ENCODE measurements around the gene PPM1L.
"Not testable (repeated sequence)": the region's sequence is repeated elsewhere in the genome, so short reads cannot be mapped to it uniquely, and the experiment has no call there.

The PPM1L gene

DNA sequence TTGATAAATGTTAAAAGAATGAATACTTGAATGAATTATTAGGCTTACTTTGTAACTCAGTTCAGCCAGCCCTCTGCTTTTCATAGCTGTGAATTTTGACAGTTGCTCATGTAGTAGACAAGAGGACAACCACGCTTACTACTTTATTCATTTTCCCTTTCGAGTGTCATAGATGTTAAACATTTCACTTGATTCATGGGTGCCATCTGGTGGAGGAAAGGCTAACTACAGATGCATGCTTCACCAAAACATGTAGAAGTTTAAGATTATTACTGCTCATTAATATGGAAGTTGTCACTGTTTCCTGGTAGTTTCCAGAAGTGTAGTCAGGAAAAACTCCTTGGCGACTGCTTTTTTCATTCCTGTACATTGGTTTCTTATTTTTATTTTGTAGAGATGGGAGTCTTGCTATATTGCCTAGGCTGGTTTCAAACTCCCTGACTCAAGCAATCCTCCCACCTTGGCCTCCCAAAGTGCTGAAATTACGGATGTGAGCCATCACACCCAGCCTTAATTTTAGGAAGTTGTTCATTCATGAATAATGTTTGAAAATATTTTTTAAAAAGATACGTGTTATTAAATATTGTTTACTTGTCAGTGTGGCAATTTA is 186.0 kb downstream of the PPM1L start:
- DNase-seq: peak; percentile 69

DNA sequence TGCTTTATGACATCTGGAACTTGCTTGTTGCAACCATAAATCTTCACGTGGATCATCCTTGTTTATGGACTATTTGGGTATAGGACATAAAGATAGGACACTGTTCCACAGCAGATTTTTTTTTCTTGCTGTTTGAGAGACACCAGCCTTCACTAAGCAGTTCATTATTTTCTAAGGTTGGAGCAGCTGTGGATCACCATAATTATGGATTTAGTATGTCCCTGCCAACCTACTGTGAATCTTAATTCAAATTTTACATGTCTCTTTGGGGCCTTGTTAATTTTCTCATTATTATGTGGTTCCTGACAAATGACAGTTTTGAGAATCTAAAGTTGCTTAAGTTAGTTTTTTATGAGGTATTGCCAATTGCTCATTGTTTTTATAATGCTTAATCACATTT is 188.0 kb downstream of the PPM1L start:
- DNase-seq: no peak

DNA sequence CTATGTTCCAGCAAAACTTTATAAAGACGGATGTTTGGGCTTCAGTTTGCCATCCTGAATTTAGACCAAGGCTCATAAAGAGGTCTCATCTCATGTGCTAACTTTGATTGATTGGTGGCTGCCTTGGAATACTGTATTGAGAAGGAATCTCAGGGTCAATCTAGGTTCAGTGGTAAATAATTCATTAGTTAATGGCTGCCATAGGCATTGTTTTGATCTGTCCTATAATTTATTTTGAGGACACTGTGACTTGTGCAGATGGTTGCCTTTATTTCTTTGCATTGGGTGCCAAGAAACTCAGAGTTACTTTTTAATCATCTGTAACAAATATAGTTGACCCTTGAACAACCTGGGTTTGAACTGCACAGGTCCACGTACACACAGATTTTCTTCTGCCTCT is 189.3 kb downstream of the PPM1L start:
- no peak for DNase-seq

DNA sequence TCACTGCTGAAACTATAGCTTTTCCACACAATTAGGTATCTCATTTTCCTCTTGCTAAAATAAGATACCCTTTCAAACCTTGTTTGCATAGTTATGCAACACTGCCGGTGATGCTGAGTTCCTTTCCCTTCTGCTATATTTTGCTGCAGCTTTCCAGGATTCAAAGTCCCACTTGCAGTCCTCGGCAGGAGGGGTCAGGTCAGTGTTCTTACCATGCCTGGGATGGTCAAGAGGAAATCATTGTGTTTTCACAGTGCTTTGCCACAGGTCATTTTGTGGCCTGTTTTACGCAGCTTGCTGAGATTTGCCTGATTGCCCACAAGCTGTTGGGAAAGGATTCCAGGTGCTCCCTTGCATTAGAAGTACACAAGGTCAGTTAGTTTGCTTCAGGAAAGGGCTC is 192.2 kb downstream of the PPM1L start:
- no peak for DNase-seq

DNA sequence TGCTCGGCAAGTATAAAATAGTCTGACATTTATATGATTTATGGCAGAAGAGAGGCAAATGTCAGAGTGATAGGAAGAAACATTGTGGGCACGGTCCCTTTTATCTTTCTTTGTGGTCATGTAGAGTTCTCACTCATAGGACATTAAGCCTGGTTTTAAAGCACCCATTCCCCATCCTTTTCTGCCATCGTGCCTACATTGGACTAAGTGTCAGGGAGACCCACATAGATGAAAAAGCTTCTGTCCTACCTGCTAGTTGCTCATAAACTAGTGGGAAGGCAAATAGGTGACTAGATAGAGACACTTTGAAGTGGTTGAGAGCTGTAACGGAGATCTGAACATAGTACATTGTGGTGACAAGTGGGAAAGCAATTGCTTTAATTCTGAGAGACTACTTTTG is 193.4 kb downstream of the PPM1L start:
- DNase-seq: no peak

DNA sequence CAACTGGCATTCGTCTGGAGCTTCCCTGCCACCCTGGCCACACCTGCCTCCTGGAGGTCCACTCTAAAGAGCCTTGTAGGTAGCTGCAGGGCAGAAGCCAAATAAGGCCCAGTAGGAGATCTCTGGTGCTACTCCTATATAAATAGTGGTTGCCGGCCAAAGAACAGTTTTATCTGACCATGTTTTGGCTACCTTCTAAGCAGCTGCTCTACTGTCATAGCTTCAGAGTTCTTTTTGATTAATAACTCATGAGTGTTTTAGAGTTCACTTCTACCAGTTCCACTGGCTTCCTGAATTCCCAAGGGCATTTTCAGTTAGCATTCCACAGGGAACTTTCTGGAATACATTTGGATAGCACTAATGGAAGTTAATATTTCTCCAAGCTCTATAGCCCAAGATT is 194.5 kb downstream of the PPM1L start:
- no peak for DNase-seq

DNA sequence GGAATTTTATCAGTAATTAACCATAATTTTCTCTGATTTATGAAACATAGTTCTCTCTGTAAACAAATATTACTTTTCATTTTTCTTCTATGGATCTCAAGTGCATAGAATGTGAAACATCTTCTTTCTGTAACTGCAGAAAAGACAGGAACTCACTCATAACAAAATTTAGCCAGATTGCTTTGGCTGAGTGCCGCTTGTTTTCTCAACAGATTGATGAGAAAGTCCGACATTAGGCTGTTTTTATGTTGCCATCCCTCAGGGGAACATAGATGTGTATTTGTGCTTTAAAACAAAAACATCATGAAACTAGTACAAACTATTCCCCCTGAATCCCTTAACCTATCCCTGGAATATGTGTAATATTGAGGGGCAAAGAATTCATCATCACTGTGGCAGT is 194.9 kb downstream of the PPM1L start:
- no peak for DNase-seq

DNA sequence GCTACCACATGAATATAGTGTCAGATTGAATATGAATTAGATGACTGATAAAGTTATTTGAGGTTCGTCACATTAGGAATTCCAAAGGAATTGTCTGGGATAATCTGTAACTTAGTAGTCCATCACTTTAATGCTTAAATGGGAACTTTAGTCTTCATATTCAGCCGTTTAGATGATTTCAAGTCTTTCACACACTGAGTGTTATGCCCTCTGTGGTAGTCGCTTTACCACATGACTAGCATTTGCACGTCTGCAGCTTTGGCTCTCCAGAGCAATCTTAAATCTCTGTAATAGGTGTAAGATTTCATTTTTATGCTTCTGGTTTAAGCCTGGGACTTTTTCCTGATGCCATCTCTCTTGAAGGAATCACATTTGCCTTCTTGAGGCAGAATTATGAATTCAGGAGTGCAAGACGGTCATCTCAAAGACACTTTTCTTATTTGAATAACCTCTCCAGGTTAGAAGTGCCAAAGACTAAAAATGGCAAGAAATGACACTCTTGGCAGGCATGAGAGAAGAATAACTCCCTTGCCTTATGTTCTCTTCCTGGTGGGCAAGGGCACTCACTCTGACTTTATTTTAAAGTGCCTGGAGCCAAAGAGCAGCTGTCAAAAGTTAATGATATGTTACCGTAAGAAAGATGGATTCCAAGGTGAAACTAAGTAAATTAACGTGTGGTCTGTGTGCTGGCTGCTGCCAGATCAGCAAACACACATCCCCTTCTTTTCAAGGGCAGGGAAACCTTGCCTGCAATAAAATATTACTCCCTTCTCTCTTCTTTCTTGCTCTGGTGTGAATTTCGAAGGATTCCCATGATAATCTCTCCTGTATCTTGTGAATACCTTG is 195.8 kb downstream of the PPM1L start:
- no peak for DNase-seq

DNA sequence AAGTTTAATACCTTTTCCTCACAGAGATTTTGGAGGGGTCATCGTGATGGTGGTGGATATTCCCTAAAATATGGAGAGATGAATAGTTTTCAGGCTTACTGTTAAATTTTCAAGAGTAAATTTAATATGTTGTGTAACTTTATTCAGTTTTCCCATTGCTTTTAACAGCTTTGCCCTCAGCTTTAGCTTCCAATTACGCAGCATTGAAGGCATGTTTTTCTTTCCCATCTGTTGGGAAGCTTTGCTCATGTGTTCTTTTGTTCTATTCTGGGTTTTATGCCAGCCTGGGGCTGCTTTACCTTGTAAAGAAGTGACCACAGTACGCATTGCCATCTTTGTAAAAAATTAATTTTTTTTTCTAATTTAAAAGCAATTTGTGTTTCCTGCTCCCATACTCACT is 197.7 kb downstream of the PPM1L start:
- no peak for DNase-seq

DNA sequence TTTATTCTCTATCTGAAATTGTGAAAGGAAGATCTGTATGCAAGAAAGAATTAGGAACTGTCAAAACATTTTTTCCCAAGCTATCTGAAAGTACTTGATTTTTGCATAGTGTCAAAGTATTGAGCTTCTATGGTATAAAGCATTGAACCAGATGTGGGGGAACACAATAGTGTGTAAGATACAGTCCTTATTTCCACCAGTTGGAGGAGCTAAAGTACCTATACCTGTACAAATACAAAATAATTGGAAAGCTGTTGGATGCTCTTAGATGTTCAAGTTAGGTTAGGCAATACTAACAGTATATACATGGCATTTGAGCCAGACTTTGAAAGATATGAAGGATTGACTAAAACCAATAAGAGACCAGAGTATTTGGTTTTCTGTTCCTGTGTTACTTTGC is 200.8 kb downstream of the PPM1L start:
- DNase-seq: no peak

DNA sequence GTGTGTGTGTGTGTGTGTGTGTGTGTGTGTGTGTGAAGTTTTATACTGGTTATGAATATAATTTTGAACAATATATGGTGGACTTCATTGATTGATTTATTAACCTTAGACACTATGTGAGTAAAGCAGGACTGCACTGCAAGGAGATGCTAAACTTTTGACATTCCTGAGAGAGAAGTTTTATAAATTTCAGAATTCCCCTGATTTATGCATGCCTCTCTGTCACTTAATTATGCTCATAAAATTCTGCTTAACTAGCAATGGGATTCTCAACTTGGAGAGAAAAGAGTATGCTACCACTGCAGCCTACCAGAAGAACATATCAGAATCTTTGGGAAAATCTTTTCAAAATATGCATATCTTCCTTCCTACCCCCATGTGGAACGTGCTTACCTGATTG is 204.5 kb downstream of the PPM1L start:
- no peak for DNase-seq

DNA sequence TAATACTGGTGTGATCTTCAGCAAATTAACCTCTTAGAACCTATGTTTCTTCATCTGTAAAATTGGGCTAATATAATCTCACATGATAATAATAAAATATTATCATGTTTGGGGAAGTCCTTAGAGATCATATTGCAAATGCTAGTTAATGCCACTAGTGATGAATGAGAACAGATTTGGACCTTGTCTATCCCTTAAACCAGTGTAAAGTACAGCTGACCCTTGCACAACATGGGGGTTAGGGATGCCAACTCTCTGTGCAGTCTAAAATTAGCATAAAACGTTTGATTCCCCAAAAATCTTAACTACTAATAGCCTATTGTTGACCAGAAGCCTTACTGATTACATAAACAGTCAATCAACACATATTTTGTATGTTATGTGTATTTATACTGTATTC is 207.9 kb downstream of the PPM1L start:
- DNase-seq: no peak

DNA sequence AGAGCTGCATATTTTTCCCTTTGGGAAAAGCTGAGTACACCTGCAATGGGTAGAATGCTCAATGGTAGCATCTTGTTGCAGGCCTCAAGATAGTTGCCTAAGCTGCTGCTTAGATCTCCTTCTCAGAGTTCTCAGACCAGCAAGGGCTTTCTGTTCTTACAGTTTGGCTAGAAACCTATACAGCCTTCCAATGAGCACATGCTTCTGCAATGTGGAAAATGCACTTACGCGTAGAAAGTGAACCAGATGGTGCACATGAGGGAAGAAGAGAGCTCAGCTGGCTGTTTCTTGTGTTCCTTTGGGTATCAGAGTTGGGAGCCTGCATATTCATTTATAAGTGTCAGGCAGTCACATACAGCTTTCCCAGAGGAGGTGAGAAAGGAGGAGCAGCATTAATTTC is 212.7 kb downstream of the PPM1L start:
- no peak for DNase-seq

DNA sequence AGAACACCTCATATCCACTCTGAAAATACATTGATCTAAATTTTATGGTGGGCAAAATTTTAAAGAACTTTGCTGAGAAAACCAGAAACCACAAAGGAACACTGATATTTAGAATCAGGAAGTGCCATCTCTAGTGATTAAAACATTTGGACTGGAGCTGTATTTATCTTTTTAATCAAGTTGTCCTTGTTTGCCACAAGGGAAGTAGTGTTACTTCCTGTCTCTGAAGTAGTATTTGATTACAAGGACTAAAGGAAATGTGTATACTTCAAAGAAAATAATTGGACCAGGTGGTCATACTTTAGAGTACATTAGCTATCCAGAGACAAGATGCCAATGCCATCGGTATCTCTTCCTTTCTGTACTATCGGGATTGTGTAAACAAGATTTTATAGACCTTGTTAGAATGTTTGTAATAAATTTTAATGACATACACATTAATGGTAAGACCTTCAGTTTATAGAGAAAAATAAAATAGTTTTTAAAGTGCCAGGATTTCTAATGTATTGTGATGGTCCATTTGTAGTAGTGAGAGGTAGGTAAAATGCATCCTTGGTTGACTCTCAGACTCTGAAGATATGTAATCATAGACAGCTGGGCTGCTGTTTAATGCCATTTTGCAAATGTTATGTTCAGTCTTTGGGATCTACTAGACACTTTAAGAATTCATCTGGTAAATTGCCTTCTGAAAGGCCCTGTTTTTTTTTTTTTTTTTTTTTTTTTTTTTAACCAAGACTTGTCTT is 217.2 kb downstream of the PPM1L start:
- DNase-seq: no peak

DNA sequence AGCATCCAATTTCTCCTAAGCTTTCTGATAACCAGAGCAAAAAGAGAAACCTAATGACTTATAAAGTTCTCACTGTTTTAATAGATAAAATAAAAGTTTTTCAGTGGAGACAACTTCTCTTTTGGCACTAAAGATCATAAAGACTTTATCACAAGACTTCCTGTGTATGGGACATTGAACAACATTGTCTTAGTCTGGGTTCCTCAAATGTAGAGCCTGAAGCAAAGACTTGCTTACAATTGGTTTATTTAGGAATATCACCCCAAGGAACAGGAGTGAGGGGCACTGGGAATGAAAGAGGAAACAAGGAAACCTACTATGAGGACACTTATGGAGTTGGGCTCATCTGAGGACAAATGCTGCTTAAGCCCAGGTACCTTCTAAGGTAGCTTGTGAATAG is 221.7 kb downstream of the PPM1L start:
- DNase-seq: no peak

DNA sequence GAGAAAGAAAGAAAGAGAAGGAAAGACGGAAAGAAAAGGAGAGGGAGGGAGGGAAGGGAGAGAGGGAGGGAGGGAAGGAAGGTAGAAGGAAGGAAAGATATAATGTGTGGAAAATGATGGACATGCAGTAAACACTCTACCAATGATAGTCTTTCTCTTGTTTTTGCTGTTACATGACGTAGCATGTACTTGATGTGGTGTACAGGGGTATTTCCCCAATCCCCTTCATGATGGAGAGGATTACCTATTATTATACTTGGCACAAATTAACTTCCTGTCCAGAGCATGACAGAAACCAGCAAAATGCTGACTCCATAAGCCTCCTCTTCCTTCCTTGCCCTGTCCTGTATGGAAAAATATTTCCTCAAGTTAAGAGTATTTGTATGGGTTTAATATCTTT is 224.7 kb downstream of the PPM1L start:
- no peak for DNase-seq

DNA sequence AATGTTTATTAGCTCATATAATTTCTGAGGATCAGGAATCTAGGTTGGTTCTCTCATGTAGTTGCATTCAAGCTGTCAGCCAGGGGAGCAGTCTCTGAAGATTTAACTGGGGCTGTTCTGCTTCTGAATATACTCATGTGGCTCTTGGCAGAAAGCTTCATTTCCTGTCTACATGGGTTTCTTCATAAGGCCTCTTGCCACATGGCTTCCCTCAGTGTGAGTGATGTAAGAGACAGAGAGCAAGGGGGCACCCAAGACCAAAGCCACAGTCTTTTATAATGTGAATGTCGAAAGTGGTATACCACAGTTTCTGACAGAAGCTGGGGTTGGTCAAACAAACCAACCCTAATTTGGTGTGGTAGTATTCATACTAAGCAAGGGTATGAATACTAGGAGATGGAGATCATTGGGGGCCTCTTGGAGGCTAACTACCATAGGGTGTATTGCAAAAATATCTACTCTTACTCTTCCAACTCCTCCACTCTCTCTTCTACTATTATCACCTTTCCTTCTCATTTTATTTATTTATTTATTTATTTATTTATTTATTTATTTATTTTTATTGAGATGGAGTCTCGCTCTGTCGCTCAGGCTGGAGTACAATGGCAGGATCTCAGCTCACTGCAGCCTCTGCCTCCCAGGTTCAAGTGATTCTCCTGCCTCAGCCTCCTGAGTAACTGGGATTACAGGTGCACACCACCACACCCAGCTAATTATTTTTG is 225.3 kb downstream of the PPM1L start:
- DNase-seq: no peak

DNA sequence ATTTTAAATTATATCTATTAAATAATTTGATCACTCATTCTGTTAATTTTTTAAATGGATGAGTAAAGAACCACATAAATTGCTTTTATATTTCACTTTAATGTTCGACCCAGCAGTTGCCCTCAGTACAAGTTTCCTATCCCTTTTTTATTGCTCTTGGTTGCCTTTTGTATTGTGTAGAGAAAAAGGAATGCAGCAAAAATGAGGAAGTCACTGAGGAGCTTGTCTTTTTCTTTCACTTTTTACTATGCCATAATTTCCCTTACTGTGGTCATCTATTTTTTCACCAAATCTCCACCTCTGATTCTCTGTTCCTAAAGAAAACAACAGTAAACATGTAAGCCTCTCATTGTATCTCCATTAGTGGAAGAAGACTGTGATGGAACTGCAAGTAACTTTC is 226.5 kb downstream of the PPM1L start:
- no peak for DNase-seq

DNA sequence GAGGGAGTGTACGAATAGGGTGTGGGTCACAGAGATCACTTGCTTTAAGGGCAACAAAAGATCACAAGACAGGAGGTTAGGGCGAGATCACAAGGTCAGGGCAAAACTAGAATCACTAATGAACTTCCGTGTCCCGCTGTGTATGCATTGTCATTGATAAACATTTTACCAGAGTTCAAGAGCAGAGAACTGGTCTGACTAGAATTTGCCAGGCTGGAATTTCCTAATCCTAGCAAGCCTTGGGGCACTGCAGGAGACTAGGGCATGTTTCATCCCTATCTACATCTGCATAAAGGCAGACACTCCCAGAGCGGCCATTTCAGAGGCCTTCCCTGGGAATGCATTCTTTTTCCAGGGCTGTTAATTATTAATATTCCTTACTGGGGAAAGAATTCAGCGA is 227.9 kb downstream of the PPM1L start:
- DNase-seq: not testable (repeated sequence)

DNA sequence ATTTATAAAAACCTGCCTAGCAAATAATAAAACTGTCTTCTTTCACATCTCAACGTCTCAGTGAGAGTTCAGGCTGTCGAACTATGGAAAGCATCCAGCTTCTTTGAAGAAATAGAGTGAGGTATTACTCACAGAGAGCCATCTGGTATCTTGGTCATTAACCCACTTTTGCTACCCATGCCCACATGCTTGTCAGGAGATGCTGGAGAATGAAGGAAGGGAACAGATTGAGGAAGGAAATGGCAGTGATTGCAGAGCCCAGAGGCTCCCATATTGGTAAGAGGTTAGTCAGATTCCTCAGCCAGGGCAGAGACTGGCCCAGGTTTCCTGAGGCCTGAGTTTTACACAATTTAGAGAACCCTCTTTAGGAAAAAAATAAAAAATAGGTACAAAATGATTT is 230.0 kb downstream of the PPM1L start:
- no peak for DNase-seq

DNA sequence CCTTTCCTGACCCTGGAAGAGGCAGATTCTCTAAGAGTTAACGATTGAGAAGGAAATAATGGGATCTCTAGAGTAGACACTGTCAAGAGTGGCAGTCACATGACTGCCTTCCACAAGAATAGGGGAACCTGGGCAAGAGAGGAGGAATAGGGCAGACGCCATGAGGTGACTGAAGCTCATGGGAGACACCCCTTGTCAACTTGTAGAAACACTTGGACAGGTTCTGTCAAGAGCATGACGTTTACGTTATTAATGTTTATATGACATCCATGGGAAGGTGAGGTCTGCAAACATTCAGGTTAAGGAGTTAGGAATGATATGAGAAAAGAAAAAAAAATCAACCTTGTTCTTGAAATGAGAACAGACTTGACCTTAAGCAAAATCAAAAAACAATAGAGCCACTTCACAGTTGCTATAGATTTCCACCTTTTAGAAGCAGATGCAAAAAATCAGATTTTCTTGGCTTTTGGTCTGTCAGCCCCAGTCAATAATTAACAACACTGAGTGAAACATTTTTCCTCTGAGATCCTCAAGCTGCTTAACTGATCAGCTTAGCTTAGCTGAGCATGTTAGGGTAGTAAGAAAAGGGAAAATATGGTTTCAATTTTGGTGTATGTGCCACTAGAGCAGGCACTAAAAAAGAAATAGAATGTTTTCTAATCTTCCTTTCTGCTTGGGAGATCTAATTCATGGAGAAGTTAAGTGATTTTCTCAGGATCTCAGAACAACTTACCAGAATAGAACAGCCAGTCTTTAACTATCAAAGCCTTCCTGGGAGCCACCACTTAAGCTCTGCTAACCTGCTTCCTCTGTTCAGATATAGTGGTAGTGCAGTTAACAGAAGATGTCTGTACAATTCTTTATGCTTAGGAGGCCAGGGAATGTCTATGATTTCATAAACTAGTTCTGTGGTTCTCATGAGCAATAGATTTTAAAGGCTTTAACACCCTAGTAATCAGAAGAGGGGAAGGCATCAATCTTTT is 232.2 kb downstream of the PPM1L start:
- no peak for DNase-seq

DNA sequence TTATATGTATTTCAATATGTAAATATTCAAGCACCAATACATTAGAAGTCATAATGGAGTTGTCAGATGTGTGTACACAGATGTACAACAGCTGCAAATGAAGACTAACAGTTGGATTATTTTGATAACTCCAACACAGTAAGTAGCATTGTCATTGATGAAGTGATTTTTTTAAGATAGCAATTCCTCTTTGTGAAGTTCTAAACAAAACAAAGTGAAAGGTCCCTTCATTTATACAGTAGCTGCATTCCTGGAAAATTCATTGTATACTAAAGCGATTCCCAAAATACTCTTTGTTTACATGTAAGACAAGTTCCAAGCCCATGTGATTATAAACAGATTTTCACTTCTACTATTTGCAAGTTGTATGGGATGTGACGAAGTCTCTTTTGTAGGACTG is 234.4 kb downstream of the PPM1L start:
- DNase-seq: no peak
